GM21423 (cell line): Measurements from ENCODE around the gene TSEN34.
"Not testable (repeated sequence)": the region's sequence is repeated elsewhere in the genome, so short reads cannot be mapped to it uniquely, and the experiment has no call there.

Experiments used
- ATAC-seq: cut with Tn5 transposase; IDR thresholded peaks from one replicate; pipeline ENCODE4 v1.9.1; 2021; ENCODE audit warnings: mild to moderate bottlenecking, moderate library complexity; ENCODE audit not compliant: unreplicated experiment

The TSEN34 gene

DNA sequence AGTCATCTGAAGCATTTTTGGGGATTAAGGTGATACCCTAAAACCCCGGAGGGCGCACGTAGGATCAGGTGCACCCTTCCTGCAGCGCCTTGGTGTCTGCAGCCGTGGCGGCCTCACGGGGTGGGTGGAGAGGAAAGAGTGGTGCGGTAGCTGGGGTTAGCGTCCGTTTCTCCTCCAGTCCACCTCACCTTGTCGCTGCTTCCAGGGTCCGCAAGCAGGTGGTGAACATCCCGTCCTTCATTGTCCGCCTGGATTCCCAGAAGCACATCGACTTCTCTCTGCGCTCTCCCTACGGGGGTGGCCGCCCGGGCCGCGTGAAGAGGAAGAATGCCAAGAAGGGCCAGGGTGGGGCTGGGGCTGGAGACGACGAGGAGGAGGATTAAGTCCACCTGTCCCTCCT, 16.1 kb downstream of the TSEN34 start:
- ATAC-seq: not testable (repeated sequence)

DNA sequence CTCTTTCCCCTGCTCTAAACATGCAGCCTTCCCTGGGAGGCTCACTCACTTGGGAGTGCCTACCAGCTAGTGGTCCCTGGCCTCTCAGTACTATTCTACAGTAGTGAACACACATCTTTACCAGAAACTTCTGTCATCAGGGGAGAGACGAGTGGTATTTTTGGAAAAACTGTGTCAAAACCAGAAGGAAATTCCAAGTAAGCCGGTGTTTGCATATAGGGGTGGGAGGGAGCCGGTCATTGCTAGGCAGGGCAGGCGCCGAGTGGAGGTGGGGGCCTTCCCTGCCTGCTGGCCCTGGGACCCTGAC, 16.5 kb downstream of the TSEN34 start:
- ATAC-seq: no peak

DNA sequence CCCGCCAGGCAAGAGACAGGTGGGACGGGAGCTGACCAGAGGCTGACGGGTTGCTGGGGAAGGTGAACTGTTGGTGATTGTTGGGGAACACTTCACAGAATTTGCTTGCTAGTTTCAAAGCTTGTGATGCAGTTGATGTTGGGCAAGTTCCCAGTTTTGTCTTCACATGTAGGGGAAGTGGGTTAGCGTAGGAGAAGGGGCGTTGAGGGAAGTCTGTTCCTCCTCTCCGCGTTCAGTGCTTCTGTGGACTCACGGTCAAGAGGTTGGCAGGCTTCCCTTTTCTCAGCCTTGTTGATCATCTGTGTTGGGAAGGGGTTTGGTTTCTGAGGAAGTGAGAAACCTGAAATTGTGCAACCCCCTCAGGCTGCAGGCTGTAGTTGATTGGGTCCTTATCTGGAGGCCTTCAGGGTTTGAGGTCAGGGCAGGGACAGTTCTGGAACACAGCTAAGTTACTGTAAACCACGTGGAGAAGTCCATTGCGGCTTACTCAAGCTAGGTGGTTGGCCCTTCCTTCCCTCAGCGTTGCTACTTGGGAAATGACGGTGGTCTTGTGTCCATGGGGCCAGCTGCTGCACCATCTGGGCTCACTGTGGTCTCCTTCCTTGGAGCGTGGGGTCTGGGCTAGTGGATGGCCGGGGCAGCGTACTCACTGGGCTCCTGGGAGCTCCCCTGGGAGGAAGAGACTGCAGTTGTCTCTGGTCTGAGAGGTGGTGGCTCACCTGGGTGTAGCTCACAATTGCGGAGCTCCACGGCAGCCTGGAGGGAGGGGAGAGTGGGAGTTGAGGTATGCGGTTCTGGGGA, 17.1 kb downstream of the TSEN34 start:
- peak; percentile 38 for ATAC-seq

DNA sequence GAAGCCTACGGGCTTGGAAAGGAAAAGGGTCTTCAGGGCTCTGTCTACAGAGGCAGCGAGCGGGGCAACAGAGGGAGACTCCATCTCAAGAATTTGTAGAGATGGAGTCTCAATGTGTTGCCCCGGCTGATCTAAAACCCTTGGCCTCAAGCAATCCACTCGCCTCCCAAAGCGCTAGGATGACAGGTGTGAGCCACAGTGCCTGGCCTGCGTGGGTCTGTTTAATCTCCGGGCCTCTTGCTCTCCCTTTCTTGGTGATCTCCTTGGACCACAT, 17.6 kb downstream of the TSEN34 start:
- ATAC-seq: no peak

DNA sequence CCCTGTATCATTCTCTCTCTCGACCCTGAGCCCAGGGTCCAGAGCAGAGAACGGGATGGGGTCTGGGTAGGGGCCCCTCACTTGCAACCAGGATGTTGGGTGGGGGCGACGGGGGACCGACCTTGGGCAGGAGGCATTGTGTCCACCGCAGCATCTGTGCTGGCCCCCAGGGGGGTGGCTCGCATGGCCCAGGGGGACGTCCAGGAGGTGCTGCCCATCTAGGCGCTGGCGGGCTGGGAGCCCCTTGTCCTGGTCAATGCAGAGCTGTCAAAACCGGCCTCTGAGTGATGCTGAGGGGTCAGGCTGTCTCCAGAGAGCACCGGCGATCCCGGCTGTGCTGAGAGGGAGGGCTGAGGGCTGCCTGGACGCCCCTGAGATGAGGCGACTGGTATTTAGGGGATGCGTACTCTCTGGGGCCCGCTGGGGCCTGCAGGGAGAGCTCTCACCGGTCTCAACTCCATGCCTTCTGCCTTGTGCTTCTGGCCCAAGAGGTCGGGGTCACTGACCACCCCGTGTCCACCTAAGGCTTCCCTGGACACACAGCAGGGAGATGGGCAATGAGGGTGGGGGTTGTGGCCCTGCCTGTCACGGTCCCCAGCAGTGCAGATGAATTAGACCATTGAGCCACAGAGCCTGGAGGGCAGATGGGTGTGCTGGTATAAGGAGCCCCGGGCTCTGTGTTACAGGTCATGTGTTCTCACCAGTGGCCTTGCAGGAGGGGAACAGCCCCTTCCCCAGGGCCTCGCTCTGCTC, 18.1 kb downstream of the TSEN34 start:
- ATAC-seq: no peak

DNA sequence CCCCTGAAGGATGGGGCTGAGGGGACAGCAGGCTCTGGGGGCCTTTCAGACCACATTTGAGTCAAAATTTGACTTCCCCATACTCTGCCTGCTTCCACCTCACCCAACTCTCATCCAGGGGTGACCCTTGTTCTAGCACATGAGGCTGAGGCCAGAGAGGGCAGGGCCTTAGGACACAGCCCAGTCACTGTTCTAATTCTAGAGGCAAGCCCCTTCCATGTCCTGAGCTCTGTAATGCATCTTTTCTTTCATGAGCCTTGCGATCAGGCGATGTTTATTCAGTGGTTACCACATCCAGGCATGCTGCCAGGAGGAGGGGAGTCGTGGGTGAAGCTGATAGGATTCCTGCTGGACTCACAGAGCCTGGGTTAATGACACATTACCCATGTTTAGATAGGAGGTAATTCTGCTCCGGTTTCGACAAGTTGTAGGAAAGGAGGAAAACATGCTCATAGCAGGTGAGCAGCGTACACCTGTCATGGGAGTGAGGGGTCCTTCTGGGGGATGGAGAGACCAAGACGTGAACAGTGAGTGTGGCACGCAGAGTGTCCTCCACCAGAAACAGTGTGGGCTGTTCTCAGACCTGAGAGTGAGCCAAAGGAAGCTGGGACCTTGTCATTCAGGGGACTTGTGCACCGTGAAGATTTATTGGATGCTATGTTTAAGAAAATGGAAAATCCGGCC, 18.8 kb downstream of the TSEN34 start:
- ATAC-seq: no peak

DNA sequence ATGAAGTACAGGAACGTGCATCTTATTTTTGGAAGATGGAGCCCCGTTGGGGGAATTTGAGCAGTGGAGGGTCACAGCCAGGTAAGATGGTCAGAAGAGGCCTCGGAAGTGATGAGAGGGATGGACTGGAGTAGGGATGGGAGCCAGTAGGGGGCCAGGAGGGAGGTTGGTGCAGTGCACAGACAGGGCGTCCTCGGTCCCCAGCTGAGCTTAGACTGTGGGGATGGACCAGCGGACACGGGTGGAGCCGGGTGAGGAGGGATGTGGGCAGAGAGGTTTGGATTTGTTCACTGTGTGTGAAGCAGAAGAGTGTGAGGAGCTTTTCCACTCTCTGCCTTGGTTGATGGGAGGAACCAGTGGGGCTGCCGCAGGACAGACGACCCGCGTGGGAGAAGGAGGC, 20.1 kb downstream of the TSEN34 start:
- no peak for ATAC-seq

DNA sequence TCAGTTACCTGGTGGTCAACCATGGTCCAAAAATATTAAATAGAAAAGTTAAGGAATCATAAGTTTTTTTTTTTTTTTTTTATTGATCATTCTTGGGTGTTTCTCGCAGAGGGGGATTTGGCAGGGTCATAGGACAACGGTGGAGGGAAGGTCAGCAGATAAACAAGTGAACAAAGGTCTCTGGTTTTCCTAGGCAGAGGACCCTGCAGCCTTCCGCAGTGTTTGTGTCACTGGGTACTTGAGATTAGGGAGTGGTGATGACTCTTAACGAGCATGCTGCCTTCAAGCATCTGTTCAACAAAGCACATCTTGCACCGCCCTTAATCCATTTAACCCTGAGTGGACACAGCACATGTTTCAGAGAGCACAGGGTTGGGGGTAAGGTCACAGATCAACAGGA, 23.1 kb downstream of the TSEN34 start:
- not testable (repeated sequence) for ATAC-seq

DNA sequence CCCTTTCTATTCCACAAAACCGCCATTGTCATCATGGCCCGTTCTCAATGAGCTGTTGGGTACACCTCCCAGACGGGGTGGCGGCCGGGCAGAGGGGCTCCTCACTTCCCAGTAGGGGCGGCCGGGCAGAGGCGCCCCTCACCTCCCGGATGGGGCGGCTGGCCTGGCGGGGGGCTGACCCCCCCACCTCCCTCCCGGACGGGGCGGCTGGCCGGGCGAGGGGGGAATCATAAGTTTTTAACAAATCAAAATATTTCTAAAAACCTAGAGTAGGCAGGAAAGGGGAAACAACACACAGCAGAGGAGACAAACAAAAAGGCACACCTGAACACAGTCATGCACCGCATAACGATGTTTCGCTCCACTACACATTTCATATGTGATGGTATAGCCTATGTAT, 23.6 kb downstream of the TSEN34 start:
- not testable (repeated sequence) for ATAC-seq

DNA sequence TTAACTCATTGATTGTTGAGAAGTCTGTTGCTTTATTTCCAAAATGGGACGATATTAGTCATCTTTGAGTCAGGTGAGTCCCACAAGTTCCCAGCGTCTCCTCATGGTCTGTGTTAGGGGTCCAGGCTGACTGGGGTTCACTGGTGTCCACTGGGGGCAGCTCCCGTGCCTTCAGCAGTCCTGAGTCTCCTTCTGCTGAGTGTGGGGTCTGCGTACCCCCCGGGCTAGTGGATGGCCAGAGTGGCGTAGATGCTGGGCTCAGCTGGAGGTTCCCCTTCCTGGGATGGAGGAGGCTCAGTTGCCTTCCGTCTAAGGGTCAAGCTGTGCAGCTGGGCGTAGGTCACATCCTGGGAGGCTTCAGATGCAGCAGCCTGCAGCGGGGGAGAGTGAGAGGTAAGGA, 25.8 kb downstream of the TSEN34 start:
- no peak for ATAC-seq

DNA sequence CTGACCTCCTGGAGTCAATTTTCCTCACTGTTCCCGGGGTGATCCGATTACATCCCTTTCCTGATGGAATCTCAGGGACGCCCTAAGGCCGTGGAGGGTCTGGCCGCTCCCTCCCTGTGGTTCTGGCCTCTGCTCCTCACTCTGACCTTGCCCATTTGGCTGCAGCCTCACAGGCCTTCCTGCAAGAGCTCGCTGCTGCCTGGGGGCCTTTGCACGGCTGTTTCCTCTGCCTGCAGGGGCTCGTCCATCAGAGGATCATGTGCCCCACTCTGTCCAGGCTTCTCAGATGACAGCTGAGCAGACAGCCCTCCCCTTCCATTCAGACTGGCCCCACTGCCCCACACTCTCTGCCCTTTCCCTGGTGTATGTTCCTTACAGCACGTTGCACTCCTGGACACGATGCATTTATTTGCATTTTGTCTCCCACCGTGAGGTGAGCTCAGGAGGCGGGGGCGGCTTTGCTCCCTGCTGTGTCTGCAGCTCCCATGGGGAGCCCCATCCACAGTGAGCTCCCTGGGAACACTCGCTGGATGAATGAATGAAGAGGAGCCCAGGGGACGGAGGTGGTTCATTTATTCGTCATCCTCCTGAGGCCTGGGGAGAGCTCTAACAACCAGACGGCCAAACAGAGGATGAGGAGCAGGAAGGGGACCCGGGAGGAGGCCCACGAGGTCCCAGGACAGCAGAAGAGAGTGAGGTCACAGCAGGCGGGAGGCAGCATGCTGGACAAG, 26.6 kb downstream of the TSEN34 start:
- ATAC-seq: not testable (repeated sequence)

DNA sequence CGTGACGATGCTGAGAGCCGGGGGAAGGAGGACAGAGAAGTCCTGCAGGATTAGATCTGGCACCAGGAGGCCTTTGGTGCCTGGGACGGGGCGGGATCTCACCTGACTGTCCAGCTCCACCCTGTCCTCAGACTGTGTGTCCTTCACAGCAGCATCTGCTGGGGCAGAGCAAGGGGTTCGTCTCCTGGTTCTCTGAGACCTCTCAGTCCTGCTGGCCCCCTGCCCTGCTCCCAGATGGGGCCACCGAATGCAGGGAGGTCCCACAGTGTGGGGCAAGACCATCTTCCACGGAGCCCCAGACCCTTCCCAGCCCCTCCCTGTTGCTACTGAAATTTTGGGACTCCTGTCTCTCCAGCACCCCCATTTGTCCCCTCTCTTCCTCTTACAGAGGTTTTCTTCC, 27.2 kb downstream of the TSEN34 start:
- ATAC-seq: no peak

DNA sequence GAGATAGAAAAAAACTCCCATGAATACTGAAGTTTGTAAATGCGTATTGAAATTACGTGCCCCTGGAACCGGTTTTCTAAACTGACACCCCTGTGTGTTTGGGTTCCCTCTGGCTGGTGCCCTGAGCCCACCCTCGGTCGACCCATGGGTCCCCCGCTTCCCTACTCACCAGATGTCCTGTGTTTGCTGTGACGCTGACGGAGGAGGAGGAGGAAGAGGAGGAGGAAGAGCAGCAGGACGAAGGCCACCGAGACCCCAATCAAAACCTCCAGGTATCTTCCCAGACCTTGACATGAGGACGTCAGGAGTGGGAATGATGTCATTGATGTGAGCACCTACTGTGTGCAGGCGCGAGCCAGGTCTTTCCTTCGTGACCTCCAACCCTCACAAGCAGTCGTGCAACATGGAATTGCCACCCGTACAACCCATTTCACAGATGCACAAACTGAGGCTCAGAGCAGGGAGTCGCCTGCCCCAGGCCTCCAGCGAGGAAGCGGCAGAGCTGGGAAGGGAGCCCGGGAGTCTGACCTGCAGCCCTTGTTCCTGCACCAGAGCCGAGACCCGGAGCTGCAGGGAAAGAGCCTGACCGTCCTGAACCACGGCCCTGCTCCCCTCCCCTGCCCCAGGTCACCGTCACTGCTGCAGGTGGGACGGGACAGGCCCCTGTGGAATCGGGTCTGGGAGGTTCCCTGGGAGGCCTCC, 28.0 kb downstream of the TSEN34 start:
- ATAC-seq: no peak

DNA sequence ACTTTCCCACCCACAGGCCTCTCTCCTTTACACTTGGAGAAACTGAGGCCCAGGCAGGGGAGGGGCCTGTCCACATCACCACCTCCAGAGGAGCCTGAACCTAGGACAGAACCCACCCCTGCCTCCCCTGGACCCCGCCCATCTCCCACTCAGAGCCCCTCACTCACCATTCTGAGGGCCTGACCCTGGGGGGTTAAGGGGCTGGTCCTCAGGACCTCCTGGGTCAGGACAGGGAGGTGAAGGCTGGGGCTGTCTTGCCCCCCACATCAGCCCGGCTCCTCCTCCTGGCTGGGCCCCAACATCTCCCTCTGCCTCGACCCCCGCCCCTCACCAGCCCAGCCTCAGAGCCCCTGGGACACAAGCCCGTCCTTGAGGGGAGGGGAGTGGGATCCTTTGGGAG, 28.6 kb downstream of the TSEN34 start:
- not testable (repeated sequence) for ATAC-seq

DNA sequence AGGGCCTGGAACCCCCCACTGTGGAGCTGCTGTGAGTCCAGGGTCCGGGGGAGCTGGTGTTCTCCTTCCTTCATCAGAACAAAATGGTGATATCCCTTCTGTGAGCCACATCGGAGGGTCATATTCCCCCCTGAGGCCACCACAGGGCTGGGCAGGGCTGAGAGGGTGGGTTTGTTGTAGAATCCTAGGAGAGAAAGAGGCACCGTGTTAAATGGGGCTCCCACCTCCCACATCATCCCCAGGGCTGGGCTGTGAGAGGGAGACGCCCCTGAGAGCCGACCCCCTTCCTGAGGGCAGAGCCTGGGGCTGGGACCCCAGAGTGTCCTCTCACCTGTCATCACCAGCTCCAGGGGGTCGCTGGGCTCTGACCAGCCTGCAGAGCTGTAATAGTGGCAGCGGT, 30.8 kb downstream of the TSEN34 start:
- ATAC-seq: not testable (repeated sequence)

DNA sequence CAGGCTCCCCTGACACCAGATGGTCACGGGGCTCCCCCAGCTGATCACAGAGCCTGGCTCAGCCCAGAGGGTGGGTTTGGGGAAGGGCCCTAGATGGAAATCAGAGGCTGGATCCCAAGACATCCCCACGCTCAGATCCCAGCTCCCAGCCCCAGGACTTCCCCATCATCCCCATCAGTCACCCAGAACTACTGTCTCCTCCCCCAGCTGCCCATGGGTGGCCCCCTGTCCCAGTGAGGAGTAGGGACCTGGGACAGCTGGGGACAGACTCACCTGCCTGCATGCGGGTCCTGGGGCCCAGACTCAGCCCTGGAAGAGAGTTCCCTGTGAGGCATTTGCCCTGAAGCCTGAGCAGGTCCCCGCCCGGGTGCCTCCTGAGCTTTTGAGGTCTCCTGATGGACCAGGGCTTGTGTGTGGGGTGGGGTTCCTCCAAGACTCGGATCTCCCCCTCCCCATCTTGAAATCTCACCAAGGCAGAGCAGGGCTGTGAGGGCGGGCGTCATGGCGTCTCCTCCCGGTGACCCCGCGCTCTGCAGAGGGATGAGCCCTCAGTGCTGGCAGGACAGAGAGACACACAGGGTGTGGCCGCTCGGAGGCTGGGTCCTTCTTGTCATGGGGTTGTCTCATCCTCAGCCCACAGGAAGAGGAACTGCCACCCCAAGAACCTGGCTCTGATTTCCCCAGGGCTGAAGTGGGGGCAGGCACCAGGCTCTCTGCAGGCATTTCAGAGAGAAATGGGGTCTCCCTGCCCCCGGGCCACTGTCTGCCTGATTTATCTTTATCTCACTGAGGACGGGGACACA, 31.6 kb downstream of the TSEN34 start, which contains the start of gene LILRB3:
Gene LILRB3, minus strand, starts transcription at position 534 of the 803 bp plus-strand sequence. Its CDS starts 31 bp downstream, at position 503.
- not testable (repeated sequence) for ATAC-seq

DNA sequence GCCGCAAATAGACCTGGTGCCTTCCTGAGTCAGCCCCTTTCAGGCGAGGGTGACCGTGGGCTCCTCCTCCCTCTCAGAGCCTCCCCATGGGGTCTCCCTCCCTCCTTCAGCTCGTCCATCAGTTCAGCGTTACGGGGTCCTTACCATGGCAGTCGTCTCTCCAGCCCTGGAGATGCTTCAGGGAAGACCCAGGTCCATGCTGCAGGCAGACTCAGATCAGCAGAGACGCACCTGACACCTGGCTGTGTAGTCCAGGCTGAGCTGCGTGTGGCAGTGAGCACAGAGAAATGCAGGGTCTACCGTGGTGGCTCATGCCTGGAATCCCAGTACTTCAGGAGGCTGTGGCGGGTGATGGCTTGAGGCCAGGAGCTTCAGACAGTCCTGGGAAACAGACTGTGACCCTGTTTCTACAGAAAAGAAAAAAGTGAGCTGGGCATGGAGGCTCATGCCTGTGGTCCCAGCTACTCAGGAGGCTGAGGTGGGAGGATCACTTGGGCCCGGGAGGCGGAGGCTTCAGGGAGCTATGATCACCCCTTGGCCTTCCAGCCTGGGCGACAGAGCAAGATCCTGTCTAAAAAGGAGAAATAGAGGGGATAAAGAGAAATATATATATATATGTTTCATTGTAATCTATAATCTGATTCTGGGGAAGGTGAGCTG, 32.3 kb downstream of the TSEN34 start:
- ATAC-seq: not testable (repeated sequence)

DNA sequence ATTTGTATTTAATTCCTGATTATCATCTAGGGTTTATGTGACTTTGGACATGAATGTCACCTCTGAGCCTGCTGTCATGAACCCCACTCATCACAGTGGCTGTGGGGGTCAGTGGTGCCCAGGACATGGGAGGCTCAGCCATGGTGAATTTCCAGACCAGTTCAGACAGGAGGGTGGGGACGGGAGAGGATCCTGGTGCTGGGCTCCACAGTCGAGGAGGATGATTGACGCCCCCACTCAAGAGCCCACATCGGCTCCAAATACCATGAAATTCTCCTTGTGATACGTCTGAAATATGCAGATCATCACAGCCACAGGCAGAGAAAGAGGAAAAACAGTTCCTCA, 32.8 kb downstream of the TSEN34 start:
- ATAC-seq: not testable (repeated sequence)

DNA sequence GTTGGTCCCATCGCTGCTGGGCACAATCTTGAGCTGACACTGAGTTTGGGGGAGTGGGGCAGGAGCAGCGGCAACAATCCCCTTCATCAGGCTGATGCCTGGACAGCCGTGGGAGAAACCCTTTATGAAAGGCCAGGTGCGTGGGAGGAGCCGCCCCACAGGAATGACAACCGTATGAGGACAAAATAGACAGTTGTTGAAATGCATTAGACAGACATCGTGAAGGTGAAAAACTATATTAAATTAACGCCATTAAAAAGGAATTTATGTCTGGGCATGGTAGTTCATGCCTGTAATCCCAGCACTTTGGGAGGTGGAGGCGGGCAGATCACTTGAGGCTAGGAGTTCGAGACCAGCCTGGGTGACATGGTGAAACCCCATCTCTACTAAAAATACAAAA, 33.5 kb downstream of the TSEN34 start:
- not testable (repeated sequence) for ATAC-seq
